Loucy (cell line): ENCODE data around the gene PTGIS.

Source experiments
- H2AFZ ChIP-seq: fragments of 200-600 bp; sonication (generic); 2 replicates; pipeline ENCODE4 v1.6.0; 2016; ENCODE audit warnings: antibody characterized with exemption, mild to moderate bottlenecking, low read length, moderate library complexity
- H3F3A ChIP-seq: fragments of 200-600 bp; 2 replicates; pipeline ENCODE4 v1.6.0; 2016; ENCODE audit warnings: antibody characterized with exemption, low read depth, mild to moderate bottlenecking
- H3K27me3 ChIP-seq: fragments of 200-600 bp; sonication (generic); 2 replicates; pipeline ENCODE4 v1.6.1; 2014; ENCODE audit warnings: low read length, mild to moderate bottlenecking; ENCODE audit not compliant: insufficient read depth, poor library complexity, severe bottlenecking
- H3K36me3 ChIP-seq: fragments of 200-600 bp; sonication (generic); 2 replicates; pipeline ENCODE4 v1.6.1; 2016; ENCODE audit warnings: low read length; ENCODE audit not compliant: insufficient read depth
- H3K4me1 ChIP-seq: fragments of 200-600 bp; sonication (generic); 2 replicates; pipeline ENCODE4 v1.5.1; 2014; ENCODE audit warnings: low read length, mild to moderate bottlenecking; ENCODE audit not compliant: insufficient read depth, poor library complexity, severe bottlenecking
- H3K4me2 ChIP-seq: fragments of 200-600 bp; sonication (generic); 2 replicates; pipeline ENCODE4 v1.6.0; 2014; ENCODE audit warnings: antibody characterized with exemption, low read length, low read depth, mild to moderate bottlenecking; ENCODE audit not compliant: poor library complexity, severe bottlenecking
- H3K4me3 ChIP-seq: fragments of 200-600 bp; sonication (generic); 2 replicates; pipeline ENCODE4 v1.5.1; 2014; ENCODE audit warnings: low read length, mild to moderate bottlenecking, mixed read lengths; ENCODE audit not compliant: poor library complexity, severe bottlenecking
- H3K79me2 ChIP-seq: fragments of 200-600 bp; sonication (generic); 2 replicates; pipeline ENCODE4 v1.6.1; 2014; ENCODE audit warnings: low read length; ENCODE audit not compliant: insufficient read depth
- H3K9ac ChIP-seq: fragments of 200-600 bp; sonication (generic); 2 replicates; pipeline ENCODE4 v1.6.0; 2014; ENCODE audit warnings: mild to moderate bottlenecking, low read depth, low read length, moderate library complexity; ENCODE audit not compliant: poor library complexity, severe bottlenecking
- H3K9me2 ChIP-seq: fragments of 200-600 bp; sonication (generic); replicated peaks from 2 replicates; pipeline ENCODE4 v1.6.1; 2016; ENCODE audit warnings: low read depth, low read length, mixed read lengths
- H3K9me3 ChIP-seq: fragments of 200-600 bp; sonication (generic); 2 replicates; pipeline ENCODE4 v1.6.1; 2014; ENCODE audit warnings: mild to moderate bottlenecking, antibody characterized with exemption, low read length, low read depth; ENCODE audit not compliant: insufficient read depth
- H4K20me1 ChIP-seq: fragments of 200-600 bp; sonication (generic); 2 replicates; pipeline ENCODE4 v1.6.0; 2014; ENCODE audit warnings: antibody characterized with exemption, low read length, mild to moderate bottlenecking; ENCODE audit not compliant: insufficient read depth, poor library complexity, severe bottlenecking
- CTCF ChIP-seq: fragments of 200-600 bp; sonication (generic); conservative IDR thresholded peaks from 2 replicates; pipeline ENCODE4 v1.5.1; 2014; ENCODE audit warnings: mild to moderate bottlenecking, antibody characterized with exemption, low read length
- EZH2phosphoT487 ChIP-seq: fragments of 200-600 bp; IDR thresholded peaks from 2 replicates; pipeline ENCODE4 v1.6.1; 2018; ENCODE audit warnings: antibody characterized with exemption, mild to moderate bottlenecking, moderate library complexity, borderline replicate concordance

PTGIS gene

GRCh38 chr20:49570161-49570827, 2.4 kb upstream of the PTGIS start:
- H3K9me3 ChIP-seq, result no peaks in the 10 kb centered on the region
- H3K9ac ChIP-seq, result no peak overlapping the region
- H3K79me2 ChIP-seq, result no peaks in the 10 kb centered on the region
- H3K36me3 ChIP-seq, result no peaks in the 10 kb centered on the region
- H3K4me1 ChIP-seq, result no peaks in the 10 kb centered on the region
- H2AFZ ChIP-seq, result no peak overlapping the region
- TF ChIP-seq CTCF (no peak), EZH2phosphoT487 (no peak)
- no peaks in the 10 kb centered on the region for H3K9me2 ChIP-seq
- no peaks in the 10 kb centered on the region for H3F3A ChIP-seq
- no peak overlapping the region for H3K4me2 ChIP-seq
- H4K20me1 ChIP-seq, result no peaks in the 10 kb centered on the region
- no peaks in the 10 kb centered on the region for H3K27me3 ChIP-seq
- H3K4me3 ChIP-seq, result no peak overlapping the region

GRCh38 chr20:49569411-49570115, 1.6 kb upstream of the PTGIS start:
- no peaks in the 10 kb centered on the region for H3F3A ChIP-seq
- H2AFZ ChIP-seq, result no peak overlapping the region
- no peaks in the 10 kb centered on the region for H4K20me1 ChIP-seq
- H3K9ac ChIP-seq, result no peak overlapping the region
- H3K4me3 ChIP-seq, result no peak overlapping the region
- no peak overlapping the region for H3K4me2 ChIP-seq
- H3K4me1 ChIP-seq, result no peaks in the 10 kb centered on the region
- no peak for TF ChIP-seq CTCF
- no peak for TF ChIP-seq EZH2phosphoT487
- H3K9me2 ChIP-seq, result no peaks in the 10 kb centered on the region
- no peaks in the 10 kb centered on the region for H3K36me3 ChIP-seq
- no peaks in the 10 kb centered on the region for H3K27me3 ChIP-seq
- no peaks in the 10 kb centered on the region for H3K79me2 ChIP-seq
- no peaks in the 10 kb centered on the region for H3K9me3 ChIP-seq

- H3K4me3 ChIP-seq, result no peak overlapping the region
- H3K4me1 ChIP-seq, result no peaks in the 10 kb centered on the region
- no peaks in the 10 kb centered on the region for H3K36me3 ChIP-seq
- no peaks in the 10 kb centered on the region for H3K9me3 ChIP-seq
- no peaks in the 10 kb centered on the region for H4K20me1 ChIP-seq
- H3K79me2 ChIP-seq, result no peaks in the 10 kb centered on the region
- no peak overlapping the region for H3K9ac ChIP-seq
- no peaks in the 10 kb centered on the region for H3K9me2 ChIP-seq
- no peaks in the 10 kb centered on the region for H3F3A ChIP-seq
- no peak for TF ChIP-seq EZH2phosphoT487
- no peak for TF ChIP-seq CTCF
- H3K27me3 ChIP-seq, result no peaks in the 10 kb centered on the region
- H3K4me2 ChIP-seq, result no peak overlapping the region
- H2AFZ ChIP-seq, result no peak overlapping the region
These were observed 578 bp upstream of the PTGIS start for GRCh38 chr20:49568278-49569151.
